Dedifferentiated amniotic fluid mesenchymal stem cell (primary cell): ENCODE data around the gene RASGRF2.
A peak's percentile ranks its signal among the peaks of the same experiment; 100 is the strongest.

ENCODE experiments used
- DNase-seq: peaks from one replicate; pipeline ENCODE4 v3.0.0-alpha.2; 2016; ENCODE audit errors: extremely low spot score

RASGRF2 gene

GRCh38 chr5:80955082-80955590, 5.0 kb upstream of the RASGRF2 start:
- no peak for DNase-seq

GRCh38 chr5:80956272-80956671, 3.9 kb upstream of the RASGRF2 start:
- no peak for DNase-seq

- DNase-seq, result no peak
These were observed 3.0 kb upstream of the RASGRF2 start for GRCh38 chr5:80957031-80957761.

GRCh38 chr5:80958616-80959015, 1.5 kb upstream of the RASGRF2 start:
- DNase-seq, result no peak

- DNase-seq, result no peak
These were observed 1.0 kb upstream of the RASGRF2 start for GRCh38 chr5:80959138-80959537.

GRCh38 chr5:80960531-80961375, 590 bp downstream of the RASGRF2 start:
- DNase-seq, result no peak

GRCh38 chr5:80961376-80962281, 1.5 kb downstream of the RASGRF2 start:
- no peak for DNase-seq

GRCh38 chr5:80962630-80963520, 2.7 kb downstream of the RASGRF2 start:
- no peak for DNase-seq

DNA sequence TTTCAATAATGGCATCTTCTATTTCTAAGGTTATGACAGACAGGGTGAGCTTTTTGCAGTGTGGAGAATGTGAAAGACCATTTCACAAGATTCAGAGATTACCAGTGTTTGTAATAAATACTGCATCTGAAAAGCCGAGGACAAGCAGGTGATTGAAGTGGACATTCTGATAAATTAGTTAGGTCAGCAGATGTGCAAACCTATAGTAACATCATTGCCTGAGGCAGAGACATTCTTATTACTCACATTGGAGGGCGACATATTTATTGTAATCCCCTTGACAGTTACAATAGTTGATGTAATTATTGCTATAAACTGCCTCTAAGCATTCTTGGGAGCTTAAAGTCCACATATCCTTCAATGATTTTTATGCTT, 3.3 kb downstream of the RASGRF2 start:
- no peak for DNase-seq

- peak; percentile 47 for DNase-seq
These were observed 3.9 kb downstream of the RASGRF2 start for GRCh38 chr5:80963966-80964481.

DNA sequence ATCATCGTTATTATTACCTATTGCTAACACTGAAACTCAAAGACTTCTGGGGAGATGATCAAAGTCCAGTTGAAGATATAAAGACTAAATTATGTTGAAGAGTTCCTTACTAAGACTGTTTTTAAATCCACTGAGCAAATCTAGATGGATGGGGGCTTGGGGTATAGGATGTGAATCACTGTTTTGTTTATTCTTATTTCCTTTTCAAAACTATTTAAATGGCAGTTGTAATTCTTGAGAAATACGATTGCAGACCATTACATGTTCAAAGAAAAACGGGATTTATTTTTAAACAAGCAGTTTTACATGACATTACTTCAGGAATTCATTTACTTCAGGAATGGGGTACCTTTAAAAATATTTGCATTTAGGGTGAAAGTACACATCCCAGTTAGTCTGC, 4.3 kb downstream of the RASGRF2 start:
- peak; percentile 22 for DNase-seq

GRCh38 chr5:80964919-80965318, 4.8 kb downstream of the RASGRF2 start:
- no peak for DNase-seq

DNA sequence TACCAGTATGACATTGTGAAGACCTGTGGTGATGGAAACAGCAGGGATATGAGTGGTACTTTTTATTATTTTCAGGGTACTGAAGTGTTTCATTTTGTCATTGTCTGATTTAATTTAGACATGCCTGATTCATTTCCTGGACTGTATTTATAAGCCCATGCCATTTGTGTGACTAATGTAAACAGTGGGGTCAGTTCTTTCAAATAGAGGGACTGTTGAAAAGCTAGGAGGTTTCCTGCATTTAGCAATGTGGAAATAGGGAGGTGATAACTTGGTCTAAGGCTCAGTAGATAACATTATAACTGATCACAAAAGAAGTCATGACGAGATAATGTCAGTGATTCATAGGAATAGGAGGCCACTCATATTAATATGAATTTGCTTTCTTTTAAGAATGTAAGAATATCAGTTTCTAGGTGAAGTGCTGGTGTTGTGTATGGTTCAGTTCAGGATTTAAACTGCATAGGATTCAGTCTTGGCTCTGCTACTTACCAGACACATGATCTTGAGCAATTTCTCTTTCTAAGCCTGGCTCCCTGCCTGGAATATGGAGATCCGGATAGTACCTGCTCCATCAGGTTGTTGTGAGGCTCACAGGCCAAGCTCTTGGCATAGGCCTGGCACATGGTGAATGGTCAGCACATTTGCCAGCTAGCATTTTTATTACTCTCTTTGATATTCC, 7.5 kb downstream of the RASGRF2 start:
- DNase-seq, result peak; percentile 31

- DNase-seq, result no peak
These were observed 12.9 kb downstream of the RASGRF2 start for GRCh38 chr5:80973027-80973426.

GRCh38 chr5:80975065-80975464, 14.9 kb downstream of the RASGRF2 start:
- no peak for DNase-seq

- DNase-seq, result no peak
These were observed 16.8 kb downstream of the RASGRF2 start for GRCh38 chr5:80976985-80977384.

GRCh38 chr5:80977764-80978163, 17.6 kb downstream of the RASGRF2 start:
- DNase-seq, result no peak

DNA sequence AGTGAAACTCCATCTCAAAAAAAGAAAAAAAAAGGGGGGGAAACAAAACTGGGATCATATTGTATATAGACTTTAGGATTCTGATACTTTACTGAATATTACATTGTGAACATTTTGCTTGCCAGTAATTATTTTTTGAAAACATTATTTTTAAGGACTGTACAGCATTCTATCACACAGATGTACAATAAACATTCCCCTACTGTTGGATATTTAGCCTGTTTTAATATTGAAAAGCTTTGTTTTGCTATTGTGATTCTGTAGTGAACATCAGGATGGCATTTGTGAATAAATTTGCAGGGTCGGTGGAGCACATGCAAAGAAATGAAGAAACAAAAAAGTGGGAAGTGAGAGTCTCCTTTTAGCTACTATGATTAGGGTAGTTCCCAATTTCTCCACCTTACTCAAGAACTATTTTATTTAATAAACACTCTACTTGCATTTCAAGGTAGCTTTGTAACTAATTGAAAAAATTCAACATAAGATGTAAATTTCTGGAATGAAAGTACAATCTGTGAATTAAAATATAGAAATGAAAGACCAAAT, 18.7 kb downstream of the RASGRF2 start:
- no peak for DNase-seq

- DNase-seq, result no peak
These were observed 21.9 kb downstream of the RASGRF2 start for GRCh38 chr5:80982093-80982492.
